RWPE1 (cell line): ENCODE results near the gene WDFY4.

Source experiments
- CTCF ChIA-PET: fragments of 350-600 bp; sonication (Branson Sonifier 250); formaldehyde crosslinking; extraction: SDS; loops from one replicate; lab custom pipeline; 2021; lab: Yijun Ruan, JAX
- POLR2A ChIA-PET: fragments of 400-600 bp; formaldehyde crosslinking; extraction: SDS; loops from one replicate; lab custom pipeline; 2020; ENCODE audit warnings: antibody characterized with exemption; ENCODE audit not compliant: low non-redundant PET; lab: Yijun Ruan, JAX
- DNase-seq: peaks from one replicate; pipeline ENCODE4 v3.0.0; 2012; ENCODE audit warnings: low spot score
- H3K27ac ChIP-seq: fragments of 450-650 bp; 2 replicates; pipeline ENCODE4 v1.5.1; 2017
- CTCF ChIP-seq: fragments of 450-650 bp; conservative IDR thresholded peaks from 2 replicates; pipeline ENCODE4 v1.5.1; 2017; ENCODE audit warnings: low read depth, mild to moderate bottlenecking

Gene WDFY4

DNA sequence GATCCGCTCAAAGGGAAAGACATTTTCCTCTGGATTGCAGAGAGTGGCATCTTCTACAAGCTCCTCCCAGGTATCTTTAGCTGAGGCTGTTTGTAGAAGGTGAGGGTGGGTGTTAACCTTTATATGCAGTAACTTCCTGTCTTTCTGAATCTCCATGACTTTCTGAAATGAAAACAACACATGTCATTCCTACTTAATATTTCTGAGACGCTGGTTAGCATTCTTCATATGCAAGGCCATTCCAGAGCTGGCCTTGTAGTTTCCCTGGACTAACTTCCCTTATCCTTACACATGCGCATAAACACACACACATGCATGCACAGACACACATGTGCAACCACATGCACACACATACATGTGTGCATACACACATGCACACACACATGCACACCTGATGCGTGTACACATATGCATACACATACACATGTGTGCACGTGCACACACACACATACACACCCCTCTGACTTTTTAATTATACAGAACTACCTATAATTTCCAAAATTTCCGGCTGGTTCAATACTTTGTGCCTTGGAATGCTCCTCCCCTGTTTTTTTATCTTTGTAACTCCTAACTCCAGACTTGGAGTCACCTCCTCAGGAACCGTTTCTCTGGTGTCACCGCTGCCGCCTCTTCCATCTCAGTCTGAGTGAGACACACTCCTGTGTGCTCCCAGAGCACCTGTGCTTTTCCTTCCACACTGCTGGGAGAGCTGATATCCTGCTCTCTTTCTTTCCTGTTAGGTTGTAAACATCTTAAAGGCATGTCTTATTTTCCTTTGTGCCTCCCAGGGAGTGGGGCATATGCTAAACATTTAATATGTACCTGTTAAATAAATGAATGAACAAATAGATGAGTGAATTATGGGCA lies 199.7 kb downstream of the WDFY4 start:
- TF ChIP-seq CTCF, result no peak
- DNase-seq, result no peak
- POLR2A ChIA-PET, result no interaction called here
- CTCF ChIA-PET, result interaction anchor here (0.6 kb wide), 2 partner anchors 105 to 280 kb away, joined by 5 to 6 read pairs; no protein-coding TSS in a partner anchor
- H3K27ac ChIP-seq, result no peak overlapping the region

- ChIA-PET CTCF (interaction anchor here (0.6 kb wide), 2 partner anchors 104 to 279 kb away, joined by 5 to 6 read pairs; no protein-coding TSS in a partner anchor), POLR2A (no interaction called here)
- TF ChIP-seq CTCF, result no peak
- peak; percentile 28 for DNase-seq
- H3K27ac ChIP-seq, result no peak overlapping the region
These were observed 200.7 kb downstream of the WDFY4 start for GRCh38 chr10:48885376-48885775.

- ChIA-PET POLR2A (no interaction called here), CTCF (no interaction called here)
- no peak for TF ChIP-seq CTCF
- H3K27ac ChIP-seq, result no peak overlapping the region
- no peak for DNase-seq
These were observed 203.3 kb downstream of the WDFY4 start for GRCh38 chr10:48887982-48888381.

- CTCF ChIA-PET, result no interaction called here
- no peak for DNase-seq
- no peak overlapping the region for H3K27ac ChIP-seq
- TF ChIP-seq CTCF, result no peak
- POLR2A ChIA-PET, result no interaction called here
These were observed 206.5 kb downstream of the WDFY4 start for GRCh38 chr10:48890888-48891850.

DNA sequence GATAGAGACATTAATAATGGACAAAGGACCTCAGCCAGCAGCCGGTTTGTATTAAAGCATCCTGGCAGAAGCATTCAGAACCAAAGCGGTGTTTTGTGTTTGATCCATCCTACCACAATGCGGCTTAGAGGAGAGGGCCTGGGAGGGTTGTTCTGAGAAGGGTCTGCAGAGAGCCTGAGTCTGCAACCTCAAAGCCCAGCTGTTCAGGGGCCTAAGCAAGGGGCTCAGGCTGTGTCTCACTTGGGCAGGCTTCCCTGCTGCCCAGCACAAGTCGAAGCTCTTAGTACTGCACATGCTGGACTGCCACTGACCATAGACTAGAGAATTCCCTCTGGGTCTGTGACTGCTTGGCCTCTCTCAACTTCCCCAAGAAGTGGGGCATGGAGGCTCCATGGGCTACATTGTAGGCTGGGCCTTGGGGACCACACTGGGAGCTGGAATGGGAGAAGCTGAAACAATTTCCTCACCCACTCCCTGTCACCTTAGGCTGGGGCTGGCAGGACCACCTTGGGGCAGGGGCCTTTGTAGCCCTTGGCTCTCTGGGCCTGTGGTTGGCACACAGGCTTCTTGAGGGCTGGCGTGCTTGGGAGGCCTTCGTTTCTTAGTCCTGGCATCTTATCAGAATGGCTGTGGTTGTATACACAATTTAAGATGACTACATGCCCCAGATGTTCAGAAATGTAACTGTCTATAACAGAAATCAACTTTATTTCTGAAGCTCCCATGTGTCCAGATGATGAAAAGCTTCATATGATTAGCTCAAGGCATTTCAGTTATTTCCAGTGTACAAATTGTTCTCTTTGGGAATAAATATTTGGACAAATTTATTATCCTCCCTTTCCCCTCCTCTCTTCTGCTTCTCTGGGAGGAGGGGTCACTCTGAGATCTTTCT lies 210.5 kb downstream of the WDFY4 start:
- ChIA-PET CTCF (no interaction called here), POLR2A (no interaction called here)
- no peak for TF ChIP-seq CTCF
- H3K27ac ChIP-seq, result no peak overlapping the region
- DNase-seq, result no peak
